ENCODE measurements around the gene RPS6KB1. TPM values are rescaled to one million over a fixed set of nuclear protein-coding genes. Genes with fewer than 3 reads are reported as not detected.
A peak's percentile ranks its signal among the peaks of the same experiment; 100 is the strongest.

The RPS6KB1 gene
- total RNA-seq, 1 experiment from 2014 or later, result 66.9 TPM

DNA sequence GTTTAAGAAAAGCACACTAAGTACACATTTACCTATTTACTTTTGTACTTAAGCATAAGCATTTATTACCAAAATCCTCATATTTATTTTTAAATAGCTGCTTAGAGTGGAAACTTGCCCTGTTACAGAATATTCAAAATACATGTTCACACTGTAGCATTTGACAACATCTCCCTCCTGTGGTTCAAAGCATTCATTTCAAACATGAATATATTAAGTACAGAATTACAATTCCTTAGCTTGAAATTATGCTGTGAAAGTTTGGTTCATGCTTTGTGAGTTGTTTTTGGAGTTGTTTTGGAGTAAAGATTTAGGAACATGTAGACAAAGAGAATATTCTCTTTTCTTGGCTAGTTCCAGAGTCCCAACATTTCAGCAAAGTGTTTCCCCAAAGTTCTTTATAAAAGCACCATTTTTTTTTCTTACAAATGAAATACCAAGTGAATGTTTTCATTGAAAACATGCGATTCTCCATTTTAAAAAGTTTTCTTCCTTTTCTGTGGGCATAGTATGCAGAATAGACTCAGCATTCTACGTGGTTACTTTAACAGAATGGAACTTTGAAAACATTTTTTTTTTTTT, 33.4 kb upstream of the RPS6KB1 start:
- no TSS peak for BruUV-seq (replicated peaks)
- no peaks in the 10 kb centered on the region for H3K27me3 ChIP-seq (replicated peaks; ENCODE audit: control insufficient read depth, insufficient read depth, low read length)
- Mint-ChIP-seq H3K27ac (ENCODE audit: unreplicated experiment) (no peak overlapping the region), H3K36me3 (ENCODE audit: insufficient read depth, unreplicated experiment) (peaks cover 31% of the 10 kb centered on the region), H3K4me1 (ENCODE audit: low read depth, unreplicated experiment) (peaks cover 15% of the 10 kb centered on the region), H3K9me3 (ENCODE audit: unreplicated experiment) (no peaks in the 10 kb centered on the region), H3K27me3 (ENCODE audit: insufficient read depth, unreplicated experiment) (no peaks in the 10 kb centered on the region), H3K4me3 (ENCODE audit: unreplicated experiment) (no peak overlapping the region)
- intact Hi-C loops (cut with micrococcal nuclease; ENCODE audit: unreplicated experiment), result loop anchor here (1.0 to 2.0 kb wide), 3 partner anchors 15 to 112 kb away; no protein-coding TSS in a partner anchor
- no peak overlapping the region for H3K4me3 ChIP-seq (ENCODE audit: low read depth, low read length)
- peaks cover 38% of the 10 kb centered on the region for H3K4me1 ChIP-seq
- DNase-seq, result no peak
- H3K36me3 ChIP-seq (ENCODE audit: control insufficient read depth, insufficient read depth, low read length), result no peaks in the 10 kb centered on the region
- CTCF ChIA-PET, result interaction anchor here (0.6 to 1.5 kb wide), 11 partner anchors 10 to 415 kb away, joined by 3 to 21 read pairs (median 4); partner anchors contain the start of genes RPS6KB1 and TUBD1
- POLR2A ChIA-PET, result interaction anchor here (0.6 kb wide), 2 partner anchors 26 to 28 kb away, joined by 3 to 4 read pairs; no protein-coding TSS in a partner anchor
- H3K9me3 ChIP-seq, result no peaks in the 10 kb centered on the region
- TF ChIP-seq, protein P1, sequence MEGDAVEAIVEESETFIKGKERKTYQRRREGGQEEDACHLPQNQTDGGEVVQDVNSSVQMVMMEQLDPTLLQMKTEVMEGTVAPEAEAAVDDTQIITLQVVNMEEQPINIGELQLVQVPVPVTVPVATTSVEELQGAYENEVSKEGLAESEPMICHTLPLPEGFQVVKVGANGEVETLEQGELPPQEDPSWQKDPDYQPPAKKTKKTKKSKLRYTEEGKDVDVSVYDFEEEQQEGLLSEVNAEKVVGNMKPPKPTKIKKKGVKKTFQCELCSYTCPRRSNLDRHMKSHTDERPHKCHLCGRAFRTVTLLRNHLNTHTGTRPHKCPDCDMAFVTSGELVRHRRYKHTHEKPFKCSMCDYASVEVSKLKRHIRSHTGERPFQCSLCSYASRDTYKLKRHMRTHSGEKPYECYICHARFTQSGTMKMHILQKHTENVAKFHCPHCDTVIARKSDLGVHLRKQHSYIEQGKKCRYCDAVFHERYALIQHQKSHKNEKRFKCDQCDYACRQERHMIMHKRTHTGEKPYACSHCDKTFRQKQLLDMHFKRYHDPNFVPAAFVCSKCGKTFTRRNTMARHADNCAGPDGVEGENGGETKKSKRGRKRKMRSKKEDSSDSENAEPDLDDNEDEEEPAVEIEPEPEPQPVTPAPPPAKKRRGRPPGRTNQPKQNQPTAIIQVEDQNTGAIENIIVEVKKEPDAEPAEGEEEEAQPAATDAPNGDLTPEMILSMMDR (IDR thresholded peaks at IDR 0.05; ENCODE audit: insufficient read depth in 1 of 2, low read depth in 1 of 2, low read length in 1 of 2, severe bottlenecking in 1 of 2, unreplicated experiment in 1 of 2), result peak; percentile 35 to 55

DNA sequence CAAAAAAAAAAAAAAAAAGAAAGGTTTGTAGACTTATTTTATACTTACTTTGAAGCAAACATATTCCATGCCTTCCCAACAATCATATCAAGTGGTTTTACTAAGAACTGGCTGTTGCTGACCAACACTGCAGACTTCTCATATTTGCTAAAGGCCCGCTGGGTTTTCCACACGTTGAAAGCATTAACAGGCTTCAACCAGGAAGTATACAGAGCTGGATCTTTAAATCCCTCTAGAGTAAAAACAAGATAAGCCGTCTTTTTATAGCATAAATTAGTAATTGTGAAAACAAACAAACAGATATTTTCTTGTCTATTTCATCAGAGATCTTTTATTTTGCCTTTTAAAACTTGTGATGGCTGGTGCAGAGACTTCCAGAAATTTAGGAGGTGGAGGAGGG, 29.3 kb upstream of the RPS6KB1 start:
- no TSS peak for BruUV-seq (replicated peaks)
- Histone ChIP-seq H3K27me3 (replicated peaks; ENCODE audit: control insufficient read depth, insufficient read depth, low read length) (no peaks in the 10 kb centered on the region), H3K36me3 (ENCODE audit: control insufficient read depth, insufficient read depth, low read length) (no peaks in the 10 kb centered on the region), H3K4me3 (ENCODE audit: low read depth, low read length) (no peak overlapping the region), H3K9me3 (no peaks in the 10 kb centered on the region), H3K4me1 (peaks cover 1% of the 10 kb centered on the region; the same call in 1 of the 2 replicates)
- Mint-ChIP-seq H3K27me3 (ENCODE audit: insufficient read depth, unreplicated experiment) (no peaks in the 10 kb centered on the region), H3K4me3 (ENCODE audit: unreplicated experiment) (no peak overlapping the region), H3K27ac (ENCODE audit: unreplicated experiment) (no peak overlapping the region), H3K9me3 (ENCODE audit: unreplicated experiment) (no peaks in the 10 kb centered on the region), H3K36me3 (ENCODE audit: insufficient read depth, unreplicated experiment) (peaks cover 34% of the 10 kb centered on the region), H3K4me1 (ENCODE audit: low read depth, unreplicated experiment) (no peaks in the 10 kb centered on the region)
- TF ChIP-seq, protein P1 (IDR thresholded peaks at IDR 0.05; ENCODE audit: insufficient read depth in 1 of 2, low read depth in 1 of 2, low read length in 1 of 2, severe bottlenecking in 1 of 2, unreplicated experiment in 1 of 2), result no peak
- ChIA-PET CTCF (no interaction called here), POLR2A (no interaction called here)
- intact Hi-C loops (cut with micrococcal nuclease; ENCODE audit: unreplicated experiment), result no loop called here
- DNase-seq, result no peak

DNA sequence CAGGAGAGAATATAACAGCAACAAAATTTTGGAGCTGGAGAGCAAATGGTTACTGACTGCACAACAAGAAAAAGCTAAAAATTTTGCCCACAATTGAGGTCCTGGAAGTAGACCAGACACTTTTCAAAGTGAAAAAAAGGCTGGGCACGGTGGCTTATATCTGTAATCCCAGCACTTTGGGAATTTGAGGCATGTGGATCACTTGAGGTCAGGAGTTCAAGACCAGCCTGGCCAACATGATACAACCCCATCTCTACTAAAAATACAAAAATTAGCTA, 23.0 kb upstream of the RPS6KB1 start:
- Mint-ChIP-seq H3K9me3 (ENCODE audit: unreplicated experiment) (no peaks in the 10 kb centered on the region), H3K27ac (ENCODE audit: unreplicated experiment) (no peak overlapping the region), H3K27me3 (ENCODE audit: insufficient read depth, unreplicated experiment) (no peaks in the 10 kb centered on the region), H3K36me3 (ENCODE audit: insufficient read depth, unreplicated experiment) (peaks cover 21% of the 10 kb centered on the region), H3K4me3 (ENCODE audit: unreplicated experiment) (no peak overlapping the region), H3K4me1 (ENCODE audit: low read depth, unreplicated experiment) (peaks cover 14% of the 10 kb centered on the region)
- BruUV-seq (replicated peaks), result no TSS peak
- TF ChIP-seq, protein P1 (IDR thresholded peaks at IDR 0.05; ENCODE audit: insufficient read depth in 1 of 2, low read depth in 1 of 2, low read length in 1 of 2, severe bottlenecking in 1 of 2, unreplicated experiment in 1 of 2), result no peak
- intact Hi-C loops (cut with micrococcal nuclease; ENCODE audit: unreplicated experiment), result no loop called here
- 0 out of 2 replicates have a peak, but pooled peaks cover 1% of the 10 kb centered on the region for H3K36me3 ChIP-seq (ENCODE audit: control insufficient read depth, insufficient read depth, low read length)
- ChIA-PET CTCF (interaction anchor here (0.6 to 1.1 kb wide), 4 partner anchors 13 to 265 kb away, joined by 3 to 7 read pairs (median 4); partner anchors contain the start of genes RPS6KB1 and TUBD1), POLR2A (no interaction called here)
- H3K4me1 ChIP-seq, result peaks cover 17% of the 10 kb centered on the region
- H3K27me3 ChIP-seq (replicated peaks; ENCODE audit: control insufficient read depth, insufficient read depth, low read length), result no peaks in the 10 kb centered on the region
- no peak overlapping the region for H3K4me3 ChIP-seq (ENCODE audit: low read depth, low read length)
- H3K9me3 ChIP-seq, result no peaks in the 10 kb centered on the region
- no peak for DNase-seq

All from Caco-2 (cell line).